CD4-positive, alpha-beta memory T cell (primary cell): ENCODE data around the gene ZNF705A. TPM values are rescaled to one million over a fixed set of nuclear protein-coding genes. Genes with fewer than 3 reads are reported as not detected.

Experiments used
- polyA plus RNA-seq, 2 donors: library from polyadenylated mRNA; unstranded; fragments of 300-500 nt; fragmentation: Illumina TruSeq; gene quantifications; one replicate each; pipeline ENCODE4 v1.2.3, GENCODE V29; 2021
- total RNA-seq, 2 experiments: library from RNA; stranded (reverse); gene quantifications; one replicate each; pipeline ENCODE4 v1.2.3, GENCODE V29; 2021

ZNF705A gene
- total and polyA plus RNA-seq, 4 experiments from 2014 or later: not detected

Other genes starting within 250 kb of the ZNF705A start
- 100 to 1,000 TPM; 157 to 158 TPM for gene SLC2A3, start 220.8 kb upstream of the ZNF705A start, total RNA-seq
- 100 to 1,000 TPM; 100 to 275 TPM for gene SLC2A3, start 220.8 kb upstream of the ZNF705A start, polyA plus RNA-seq
- gene FOXJ2, start 124.3 kb upstream of the ZNF705A start, total RNA-seq: 10 to 100 TPM; 32.4 to 33.4 TPM
- gene FOXJ2, start 124.3 kb upstream of the ZNF705A start, polyA plus RNA-seq: 10 to 100 TPM in 1 of 2 donors, 1 to 10 TPM in 1; 4.8 to 18.3 TPM
- 1 to 10 TPM; 4.6 to 6.1 TPM for gene C3AR1, start 90.7 kb upstream of the ZNF705A start, total RNA-seq
- gene C3AR1, start 90.7 kb upstream of the ZNF705A start, polyA plus RNA-seq: 10 to 100 TPM in 1 of 2 donors, 1 to 10 TPM in 1; 8.6 to 10.6 TPM
- 10 to 100 TPM; 59.2 to 59.5 TPM for gene NECAP1, start 74.7 kb upstream of the ZNF705A start, total RNA-seq
- 10 to 100 TPM; 24.3 to 29.3 TPM for gene NECAP1, start 74.7 kb upstream of the ZNF705A start, polyA plus RNA-seq
- 1 to 10 TPM; 1.2 to 2.1 TPM for gene CLEC4A, start 33.4 kb upstream of the ZNF705A start, total RNA-seq
- gene CLEC4A, start 33.4 kb upstream of the ZNF705A start, polyA plus RNA-seq: 1 to 10 TPM in 1 of 2 donors, under 1 TPM in 1; 0.69 to 1.2 TPM
- gene FAM90A1, start 70.6 kb downstream of the ZNF705A start, total RNA-seq: not detected
- under 1 TPM in 1 of 2 donors, not detected in 1; 0.10 TPM for gene FAM90A1, start 70.6 kb downstream of the ZNF705A start, polyA plus RNA-seq